ENCODE results near the gene OR2T34. TPM values are rescaled to one million over a fixed set of nuclear protein-coding genes. Genes with fewer than 3 reads are reported as not detected.
A peak's percentile ranks its signal among the peaks of the same experiment; 100 is the strongest.
"Not testable (repeated sequence)": the region's sequence is repeated elsewhere in the genome, so short reads cannot be mapped to it uniquely, and the experiment has no call there.

OR2T34 gene
- 1 to 10 TPM in 1 of 7 donors, under 1 TPM in 3, not detected in 3; 0.37 to 2.7 (median 0.81) TPM for total RNA-seq
- polyA plus RNA-seq, result not detected
- long read RNA-seq, donor 1, result 0 reads
- long read RNA-seq, donor 2, result 0 reads

- H3K27me3 ChIP-seq (replicated peaks in 1 of 7); DNase-seq; intact Hi-C loops (cut with DNase I; ENCODE audit: low total_unique reads); H3K9me3 ChIP-seq; H3K4me3 ChIP-seq; H3K27ac ChIP-seq; H3K36me3 ChIP-seq; H3K4me1 ChIP-seq: not testable (repeated sequence)
- WGBS, 5 donors, result 83 to 94% (median 89%) methylated on average over 3 of the region's 3 CpGs
Measured at GRCh38 chr1:248574657-248575056, at the start of gene OR2T34. Gene OR2T34, minus strand, starts transcription at chr1:248574757. Its CDS starts 0 bp downstream, at chr1:248574757.

GRCh38 chr1:248622570-248623001, 48.0 kb upstream of the OR2T34 start:
- Histone ChIP-seq H3K27ac (peak overlapping the region in 3 of 8 donors; percentile 3 to 49 (median 30)), H3K36me3 (no peaks in the 10 kb centered on the region), H3K4me3 (no peak overlapping the region), H3K27me3 (replicated peaks in 1 of 7) (no peaks in the 10 kb centered on the region), H3K9me3 (no peaks in the 10 kb centered on the region), H3K4me1 (peaks cover 0 to 7% (median 0%) of the 10 kb centered on the region in 6 donors)
- WGBS, 5 donors, result 49 to 72% (median 57%) methylated on average over 4 of the region's 4 CpGs
- DNase-seq, result no peak
- intact Hi-C loops (cut with DNase I; ENCODE audit: low total_unique reads), result no loop called here
- TF ChIP-seq POLR2AphosphoS5 (IDR thresholded peaks at IDR 0.05), result no peak
- TF ChIP-seq CTCF (IDR thresholded peaks at IDR 0.05 in 8 of 11, conservative IDR thresholded peaks at IDR 0.05 in 3 of 11), result peak; percentile 8 to 73 (median 58)

DNA sequence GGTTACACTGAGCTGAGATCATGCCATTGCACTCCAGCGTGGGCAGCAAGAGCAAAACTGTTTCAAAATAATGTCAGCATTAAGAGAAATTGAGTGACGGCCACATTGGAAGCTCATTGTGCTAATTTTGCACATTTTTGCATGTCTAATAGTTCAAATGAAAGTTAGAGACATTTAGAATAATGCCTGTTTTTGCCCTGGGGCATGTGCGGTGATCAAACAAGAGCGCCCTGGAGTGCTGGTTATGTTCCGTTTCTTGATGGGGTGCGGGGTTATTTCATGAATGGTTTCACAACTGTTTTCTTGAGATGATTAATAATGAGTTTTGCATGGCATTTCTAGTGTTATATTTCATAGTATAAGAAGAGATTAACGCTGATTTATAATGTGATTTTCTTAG, 47.2 kb upstream of the OR2T34 start:
- WGBS, 5 donors, result 66 to 75% (median 70%) methylated on average over 7 of the region's 7 CpGs
- TF ChIP-seq POLR2A (IDR thresholded peaks at IDR 0.05), result no peak
- no peak for TF ChIP-seq POLR2AphosphoS5 (IDR thresholded peaks at IDR 0.05)
- TF ChIP-seq CTCF (IDR thresholded peaks at IDR 0.05 in 8 of 11, conservative IDR thresholded peaks at IDR 0.05 in 3 of 11), result no peak
- Histone ChIP-seq H3K4me3 (no peak overlapping the region), H3K36me3 (no peaks in the 10 kb centered on the region), H3K4me1 (peaks cover 0 to 7% (median 0%) of the 10 kb centered on the region in 6 donors), H3K27ac (no peak overlapping the region), H3K9me3 (no peaks in the 10 kb centered on the region), H3K27me3 (replicated peaks in 1 of 7) (no peaks in the 10 kb centered on the region)
- no peak for DNase-seq
- intact Hi-C loops (cut with DNase I; ENCODE audit: low total_unique reads), result no loop called here

DNA sequence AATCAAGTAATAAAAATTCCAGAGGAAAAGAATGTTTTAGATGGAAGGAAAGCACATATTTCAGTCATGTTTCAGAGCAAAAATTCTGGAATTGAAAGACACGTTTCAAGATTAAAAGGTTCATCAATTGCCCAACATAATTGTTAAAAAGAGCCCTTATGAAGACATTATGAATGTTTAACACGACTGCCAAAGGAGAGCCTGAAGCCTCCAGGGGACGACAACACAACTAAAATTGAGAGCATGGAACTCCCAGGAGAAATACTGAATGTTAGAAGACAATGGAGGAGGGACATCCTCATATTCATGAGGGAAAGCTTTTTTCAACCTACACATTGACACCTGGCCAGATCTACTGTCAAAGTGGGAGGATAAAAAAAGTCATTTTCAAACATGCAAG, 44.3 kb upstream of the OR2T34 start:
- Histone ChIP-seq H3K4me3 (no peak overlapping the region), H3K36me3 (no peaks in the 10 kb centered on the region), H3K27ac (no peak overlapping the region), H3K9me3 (no peaks in the 10 kb centered on the region), H3K4me1 (peaks cover 0 to 7% (median 0%) of the 10 kb centered on the region in 6 donors), H3K27me3 (replicated peaks in 1 of 7) (no peaks in the 10 kb centered on the region)
- no peak for DNase-seq
- peak in 9 of 11 experiments; percentile 17 to 78 (median 57) for TF ChIP-seq CTCF (IDR thresholded peaks at IDR 0.05 in 8 of 11, conservative IDR thresholded peaks at IDR 0.05 in 3 of 11)
- no peak for TF ChIP-seq POLR2AphosphoS5 (IDR thresholded peaks at IDR 0.05)
- WGBS, 5 donors, result 3 to 11% (median 7%) methylated on average over 3 of the region's 3 CpGs
- intact Hi-C loops (cut with DNase I; ENCODE audit: low total_unique reads), result no loop called here

- whole genome bisulfite sequencing, 5 donors, result 72 to 79% (median 78%) methylated on average over 7 of the region's 7 CpGs
- no peak for TF ChIP-seq CTCF (IDR thresholded peaks at IDR 0.05 in 8 of 11, conservative IDR thresholded peaks at IDR 0.05 in 3 of 11)
- no peak for TF ChIP-seq POLR2AphosphoS5 (IDR thresholded peaks at IDR 0.05)
- TF ChIP-seq POLR2A (IDR thresholded peaks at IDR 0.05), result no peak
- intact Hi-C loops (cut with DNase I; ENCODE audit: low total_unique reads), result no loop called here
Measured at GRCh38 chr1:248618119-248618518, 43.6 kb upstream of the OR2T34 start.

More at GRCh38 chr1:248618119-248618518, 43.6 kb upstream of the OR2T34 start:
- no peak for DNase-seq
- peaks cover 0 to 7% (median 0%) of the 10 kb centered on the region in 6 donors for H3K4me1 ChIP-seq
- H3K36me3 ChIP-seq, result no peaks in the 10 kb centered on the region
- no peak overlapping the region for H3K4me3 ChIP-seq
- H3K9me3 ChIP-seq, result no peaks in the 10 kb centered on the region
- H3K27ac ChIP-seq, result no peak overlapping the region
- H3K27me3 ChIP-seq (replicated peaks in 1 of 7), result no peaks in the 10 kb centered on the region
